Measurements from ENCODE around the gene ANKRD40CL. TPM values are rescaled to one million over a fixed set of nuclear protein-coding genes. Genes with fewer than 3 reads are reported as not detected.

ANKRD40CL gene
- total and polyA plus RNA-seq, 9 of the 15 experiments (the other 6 are each of a cell fraction or from before 2014, with no cell fraction given), result not detected

GRCh38 chr17:50722746-50723145 is 44.6 kb downstream of the ANKRD40CL start (continued):
- TF ChIP-seq HDAC3 (IDR thresholded peaks at IDR 0.05; ENCODE audit: borderline replicate concordance, partially characterized antibody) (no peak), PML (IDR thresholded peaks at IDR 0.05; ENCODE audit: low read length) (no peak), ZBTB34 (CRISPR knock-in tag; IDR thresholded peaks at IDR 0.05) (no peak), CGGBP1 (CRISPR knock-in tag; IDR thresholded peaks at IDR 0.05) (no peak)

GRCh38 chr17:50721194-50722010 is 45.9 kb downstream of the ANKRD40CL start:
- BruUV-seq (replicated peaks), result no TSS peak
- 3% methylated on average over 7 of the region's 7 CpGs for WGBS (ENCODE audit: insufficient coverage, low coverage, missing lambda C conversion rate)
- Histone ChIP-seq H3K36me3 (ENCODE audit: control insufficient read depth, insufficient read depth, low read length) (peaks cover 41% of the 10 kb centered on the region), H4K20me1 (replicated peaks; ENCODE audit: control insufficient read depth, insufficient read depth, low read length) (peaks cover 39% of the 10 kb centered on the region), H3K79me2 (ENCODE audit: control insufficient read depth, insufficient read depth, low read length) (peaks cover 79% of the 10 kb centered on the region), H3K4me3 (peak overlapping the region; percentile 87), H3K9me3 (replicated peaks; ENCODE audit: control insufficient read depth, insufficient read depth, low read depth, low read length) (no peaks in the 10 kb centered on the region), H3K27me3 (ENCODE audit: control insufficient read depth in 2 of 2, insufficient read depth in 2 of 2, low read length in 2 of 2) (no peaks in the 10 kb centered on the region), H3K27ac (ENCODE audit: extremely low read depth, low read depth, low read length) (peak overlapping the region; percentile 99), H3K4me2 (ENCODE audit: insufficient read depth, low read length) (peak overlapping the region; percentile 87), H3K4me1 (replicated peaks in 1 of 2; ENCODE audit: control insufficient read depth in 2 of 2, insufficient read depth in 2 of 2, low read length in 2 of 2) (peaks cover 11 to 19% of the 10 kb centered on the region in 2 experiments; a peak in 4 of 5 replicates), H2AFZ (ENCODE audit: low read depth, low read length) (no peak overlapping the region), H3K9ac (ENCODE audit: insufficient read depth in 1 of 2, low read depth in 2 of 2, low read length in 2 of 2) (peak overlapping the region in 1 of 2 experiments; percentile 98; a peak in 3 of 4 replicates), H3K9me1 (ENCODE audit: control insufficient read depth, insufficient read depth, low read length) (no peaks in the 10 kb centered on the region)
- in situ Hi-C loops (cut with MboI) (no loop called here), intact Hi-C loops (cut with micrococcal nuclease) (loop anchor here (5.0 to 10.0 kb wide), 2 partner anchors 41 to 213 kb away; no protein-coding TSS in a partner anchor)
- no peak for FAIRE-seq
- peak; percentile 19; the same call in 2 of the 3 replicates for ATAC-seq
- peak in 3 of 4 experiments; percentile 30 to 47 (median 45) for DNase-seq (ENCODE audit: extremely low read depth in 1 of 4, low spot score in 3 of 4)
- ChIA-PET POLR2A (interaction anchor here (0.7 to 1.7 kb wide), 3 partner anchors 9 to 55 kb away, joined by 3 to 6 read pairs (median 5); no protein-coding TSS in a partner anchor), CTCF (ENCODE audit: low intra/inter-chr PET ratio) (no interaction called here)
- TF ChIP-seq TEAD4 (IDR thresholded peaks at IDR 0.05; ENCODE audit: low read length) (peak; percentile 43; the same call in 1 of the 2 replicates), TEAD4 (CRISPR knock-in tag; IDR thresholded peaks at IDR 0.05; ENCODE audit: borderline replicate concordance) (no peak), CBFA2T3 (IDR thresholded peaks at IDR 0.05) (peak; percentile 62), U2AF2 (optimal IDR thresholded peaks at IDR 0.05; ENCODE audit: low read depth, low read length) (no peak), RFX1 (IDR thresholded peaks at IDR 0.05) (no peak), RBM25 (IDR thresholded peaks at IDR 0.05; ENCODE audit: low read depth, low read length, severe bottlenecking) (no peak), ZNF3 (CRISPR knock-in tag; IDR thresholded peaks at IDR 0.05) (no peak), ZNF592 (IDR thresholded peaks at IDR 0.05) (peak; percentile 39; the same call in 1 of the 2 replicates), BHLHE40 (IDR thresholded peaks at IDR 0.05; ENCODE audit: low read length) (peak; percentile 34; the same call in 1 of the 2 replicates), STAT5A (IDR thresholded peaks at IDR 0.05; ENCODE audit: borderline replicate concordance, low read length) (peak; percentile 21; the same call in 1 of the 2 replicates), NRF1 (conservative IDR thresholded peaks at IDR 0.05 in 1 of 2, IDR thresholded peaks at IDR 0.05 in 1 of 2) (no peak)

All from K562 (cell line).